GM21423 (cell line): ENCODE data around the gene SNF8.

ENCODE experiments used
- ATAC-seq: cut with Tn5 transposase; IDR thresholded peaks from one replicate; pipeline ENCODE4 v1.9.1; 2021; ENCODE audit warnings: mild to moderate bottlenecking, moderate library complexity; ENCODE audit not compliant: unreplicated experiment

SNF8 gene

GRCh38 chr17:48930435-48930873, 14.2 kb downstream of the SNF8 start:
- ATAC-seq = no peak

GRCh38 chr17:48929812-48930165, 14.9 kb downstream of the SNF8 start:
- ATAC-seq = no peak

DNA sequence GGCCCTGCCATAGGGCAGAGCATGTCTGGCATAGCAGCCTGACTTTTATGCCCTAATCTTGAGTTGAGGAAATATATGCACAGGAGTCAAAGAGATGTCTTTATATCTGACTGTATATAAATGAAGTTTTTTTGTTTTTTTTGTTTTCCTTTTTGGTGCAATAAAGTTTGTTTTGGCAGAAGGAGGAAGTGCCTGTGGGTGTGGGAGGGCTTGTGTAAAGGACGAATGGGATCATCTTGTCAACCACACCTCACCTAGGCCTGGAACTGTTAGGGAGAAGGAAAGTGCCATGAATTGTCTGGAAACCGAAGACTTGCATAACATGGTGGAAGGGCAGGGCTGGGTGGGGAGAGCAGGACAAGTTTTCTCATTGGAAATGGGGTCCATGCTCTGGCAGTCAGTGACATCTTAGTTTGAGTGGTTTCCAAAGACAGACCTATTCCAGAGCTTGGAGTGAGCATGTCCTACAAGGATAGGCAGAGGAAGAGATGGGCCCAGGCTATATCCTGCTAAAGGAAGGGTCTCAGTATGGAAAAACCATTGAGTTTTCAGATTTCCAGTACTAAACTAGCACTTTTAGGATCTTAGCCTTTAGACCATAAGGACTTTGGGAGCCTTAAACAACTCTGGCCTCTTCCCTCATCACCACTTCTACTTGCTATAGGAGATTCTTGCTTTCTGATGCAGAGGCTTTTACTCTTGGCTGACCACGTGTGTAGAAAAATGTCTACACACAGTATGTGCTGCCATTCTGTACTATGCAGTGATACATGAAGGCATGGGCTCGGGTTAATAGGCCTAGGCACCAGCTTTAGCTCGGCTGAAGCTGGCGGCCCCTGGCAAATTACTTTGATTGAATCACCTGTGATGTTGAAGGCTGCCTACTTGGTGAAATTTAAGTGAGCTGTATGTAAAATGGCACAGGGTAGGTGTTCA, 15.5 kb downstream of the SNF8 start:
- ATAC-seq = no peak

DNA sequence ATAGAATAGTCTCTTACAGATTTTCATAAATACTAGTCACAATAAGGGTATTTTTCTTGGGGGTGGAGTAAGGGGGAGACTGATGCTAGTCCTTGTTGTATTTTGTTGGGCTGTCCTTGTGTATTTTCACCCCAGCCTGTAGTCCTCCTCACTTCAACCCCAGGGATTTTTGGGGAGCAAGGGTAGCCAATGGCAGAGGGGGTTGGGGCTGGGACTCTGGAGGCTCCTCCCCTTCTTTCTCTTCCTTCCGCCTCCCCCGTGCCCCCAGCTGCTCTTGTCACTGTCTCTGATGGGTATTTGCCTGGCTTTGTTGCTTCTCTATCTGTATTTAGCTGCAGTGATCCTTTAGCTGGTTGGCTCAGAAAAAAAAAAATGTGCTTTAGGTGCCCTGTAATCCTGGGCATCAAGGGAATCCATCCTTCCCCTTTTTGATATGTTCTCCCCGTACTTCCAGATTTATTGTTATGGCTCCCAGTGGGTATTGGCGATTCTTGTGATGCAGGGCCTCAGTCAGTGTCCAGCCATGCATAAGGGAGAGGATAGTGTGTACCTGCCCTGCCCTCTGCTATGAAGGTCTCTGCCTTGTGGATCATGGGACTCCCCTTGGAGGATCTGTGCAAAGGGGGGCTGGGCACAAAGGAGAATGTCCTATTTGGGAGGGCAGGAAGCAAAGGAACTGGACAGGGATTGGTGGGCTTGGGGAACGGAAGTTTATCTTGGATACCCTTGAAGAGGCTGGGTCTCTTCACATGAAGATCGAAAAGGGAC, 16.5 kb downstream of the SNF8 start:
- ATAC-seq = no peak

GRCh38 chr17:48925991-48926342, 18.7 kb downstream of the SNF8 start:
- ATAC-seq = no peak

- ATAC-seq = no peak
Measured at GRCh38 chr17:48925251-48925990, 19.2 kb downstream of the SNF8 start.

DNA sequence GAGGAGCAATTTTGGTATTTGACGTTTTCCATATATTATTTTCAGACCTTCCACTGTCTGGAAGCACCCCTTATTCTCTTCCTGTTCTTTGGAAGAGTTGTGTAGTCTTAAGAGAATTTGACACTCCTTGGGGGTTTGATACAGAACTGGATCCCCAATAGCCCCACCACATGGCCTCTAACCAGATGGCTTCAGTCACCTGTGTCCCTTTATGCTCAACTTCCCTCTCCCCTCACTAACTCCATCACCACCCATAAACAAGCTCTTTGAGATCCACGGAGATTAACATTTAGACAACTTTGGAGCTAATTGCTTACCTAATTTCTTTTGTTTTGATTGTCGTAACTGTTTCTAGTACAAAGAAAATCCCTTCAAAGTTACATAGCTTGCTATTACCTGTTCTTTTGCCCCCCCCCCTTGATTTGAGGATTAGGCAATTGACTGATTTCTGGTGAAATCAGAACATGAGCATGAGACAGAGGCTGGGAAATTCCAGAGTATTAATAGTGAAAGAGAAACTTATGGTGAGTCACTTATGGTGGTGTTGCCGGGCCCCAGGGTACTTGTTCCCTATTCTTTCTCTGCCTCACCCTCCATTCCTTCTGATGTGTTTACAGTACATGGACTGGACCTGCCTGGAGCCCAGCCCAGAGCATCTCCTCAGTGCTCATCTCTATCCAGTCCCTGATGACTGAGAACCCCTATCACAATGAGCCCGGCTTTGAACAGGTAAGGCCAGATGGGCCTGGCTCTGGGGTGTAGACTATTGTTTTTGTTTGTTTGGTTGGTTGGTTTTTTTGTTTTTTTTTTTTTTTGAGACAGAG, 29.0 kb downstream of the SNF8 start:
- ATAC-seq = peak; percentile 65

DNA sequence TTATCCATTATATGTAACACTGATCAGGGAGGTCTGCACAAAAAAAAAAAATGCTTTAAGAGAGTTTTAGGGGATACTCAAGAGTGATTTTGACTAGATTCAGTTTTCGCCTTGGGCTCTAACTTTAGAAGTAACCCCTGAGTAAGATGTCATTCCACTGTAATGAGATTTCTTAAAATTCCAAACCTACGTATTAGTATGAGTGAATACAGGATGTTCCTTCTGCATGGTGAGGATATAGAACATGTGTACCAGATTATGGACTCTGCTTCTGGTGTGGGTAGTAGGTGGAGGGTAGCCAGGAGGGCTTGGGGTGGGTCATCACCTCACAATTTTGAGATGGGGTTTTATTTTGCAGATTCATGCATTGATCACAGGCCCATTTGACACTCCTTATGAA, 32.2 kb downstream of the SNF8 start:
- no peak for ATAC-seq

DNA sequence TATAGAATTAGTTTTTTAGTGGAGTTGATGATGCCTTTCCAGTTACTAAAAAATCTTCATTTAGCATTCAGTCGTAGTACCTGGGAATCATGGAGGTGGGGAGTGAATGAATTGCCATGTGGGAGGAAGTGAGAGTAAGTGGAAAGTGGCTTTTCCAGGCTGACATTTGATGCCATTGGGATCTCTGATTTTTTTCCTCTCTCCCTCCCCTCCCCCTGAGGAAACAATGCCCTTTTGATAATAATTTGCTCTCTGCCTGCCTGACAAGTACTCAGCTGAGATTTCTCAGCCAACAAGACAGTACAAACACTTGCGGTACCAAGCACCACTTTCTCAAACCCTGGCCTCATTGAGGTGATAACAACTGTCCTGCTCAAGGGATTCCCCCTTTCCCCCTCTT, 34.3 kb downstream of the SNF8 start:
- ATAC-seq = no peak

- ATAC-seq = no peak
Measured at GRCh38 chr17:48909783-48910182, 34.9 kb downstream of the SNF8 start.

DNA sequence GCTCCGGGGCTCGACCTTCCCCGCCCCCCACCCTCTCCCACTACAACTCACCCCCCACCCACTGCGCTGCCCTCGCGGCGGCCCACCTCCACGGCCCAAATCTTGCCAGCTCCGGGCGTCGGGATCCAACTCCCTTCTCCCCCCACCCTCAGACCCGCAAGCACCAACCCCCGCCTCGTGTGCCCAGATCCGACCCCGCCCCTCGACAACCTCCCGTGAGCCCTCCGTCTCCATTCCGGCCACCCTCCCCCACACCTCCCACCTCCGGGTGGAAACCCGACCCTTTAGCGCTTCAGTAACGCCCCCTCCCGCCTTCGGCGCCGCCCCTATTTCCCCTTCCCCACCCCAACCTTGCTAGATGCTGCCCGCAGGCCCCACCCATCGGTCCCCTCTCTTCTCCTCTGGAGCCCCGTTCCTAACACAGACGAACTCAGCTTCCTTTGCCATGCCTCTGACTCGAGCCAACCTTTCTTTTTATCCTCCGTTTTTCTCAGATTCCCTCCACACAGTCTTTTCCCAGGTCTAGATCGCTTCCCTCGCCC, 35.7 kb downstream of the SNF8 start:
- peak; percentile 40 for ATAC-seq

GRCh38 chr17:48908047-48908843, 36.4 kb downstream of the SNF8 start, which contains the start of gene UBE2Z:
UBE2Z (plus strand) TSS chr17:48908407; CDS start chr17:48908504, 97 bp downstream.
- peak; percentile 76 for ATAC-seq

DNA sequence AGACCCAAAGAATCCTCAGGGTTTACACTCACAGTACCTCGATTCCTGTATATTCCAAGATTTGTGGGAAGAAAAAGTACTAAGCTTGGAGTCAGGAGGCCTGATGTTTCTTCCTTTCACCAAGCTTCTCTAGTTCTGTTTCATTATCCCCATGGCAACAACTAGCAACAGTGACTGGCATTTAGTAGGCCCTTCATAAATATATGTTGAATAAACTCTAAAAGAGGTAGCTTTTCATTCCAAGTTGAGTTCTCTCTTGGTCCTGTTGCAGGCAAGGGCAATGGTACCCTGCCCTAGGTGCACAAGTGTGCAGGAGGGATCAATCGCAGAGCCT, 37.0 kb downstream of the SNF8 start:
- no peak for ATAC-seq

- ATAC-seq = no peak
Measured at GRCh38 chr17:48905987-48906515, 38.6 kb downstream of the SNF8 start.

- ATAC-seq = no peak
Measured at GRCh38 chr17:48904428-48904827, 40.2 kb downstream of the SNF8 start.

DNA sequence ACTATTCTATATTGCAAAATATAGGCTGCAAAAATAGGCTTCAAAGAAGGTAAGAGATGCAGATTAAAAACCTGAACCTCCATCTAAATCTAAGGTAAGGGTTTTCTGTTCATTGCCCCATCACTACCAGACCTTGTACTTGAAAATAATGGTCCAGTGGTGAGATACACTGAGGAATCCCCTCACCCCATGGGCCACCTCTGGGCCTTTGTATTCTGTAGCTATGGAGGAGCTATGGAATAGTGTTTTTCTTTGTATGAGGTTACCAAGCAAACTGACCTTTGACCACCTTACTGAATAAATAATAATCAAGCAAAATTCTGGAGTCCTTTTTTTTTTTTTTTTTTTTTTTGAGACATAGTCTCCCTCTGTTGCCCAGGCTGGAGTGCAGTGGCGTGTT, 41.2 kb downstream of the SNF8 start:
- no peak for ATAC-seq

DNA sequence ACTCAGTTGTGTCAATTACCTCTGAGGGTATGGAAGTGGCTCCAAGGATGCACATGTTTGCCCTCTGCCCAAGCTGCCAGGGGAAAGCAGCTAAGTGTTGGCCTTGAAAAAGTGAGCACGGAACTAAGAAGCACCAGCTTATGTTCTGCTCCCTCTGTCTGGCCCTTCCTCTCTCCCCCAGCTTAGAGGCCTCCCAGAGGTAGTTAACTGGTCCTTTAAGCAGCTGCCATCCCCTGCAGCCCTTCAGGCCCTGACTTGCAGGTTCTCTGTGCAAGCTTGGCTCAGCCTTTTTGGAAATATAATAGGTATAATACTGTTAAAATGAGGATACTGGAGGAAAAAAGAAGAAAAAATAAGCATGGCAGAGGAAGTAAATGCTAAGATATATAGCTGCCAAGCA, 43.4 kb downstream of the SNF8 start:
- ATAC-seq = no peak

GRCh38 chr17:48894886-48895285, 49.8 kb downstream of the SNF8 start:
- ATAC-seq = no peak
